HG03432 (cell line): ENCODE measurements around the gene DFFB.

ENCODE experiments used
- ATAC-seq: cut with Tn5 transposase; IDR thresholded peaks from one replicate; pipeline ENCODE4 v1.9.1; 2021; ENCODE audit warnings: mild to moderate bottlenecking, moderate library complexity; ENCODE audit not compliant: unreplicated experiment

The DFFB gene

DNA sequence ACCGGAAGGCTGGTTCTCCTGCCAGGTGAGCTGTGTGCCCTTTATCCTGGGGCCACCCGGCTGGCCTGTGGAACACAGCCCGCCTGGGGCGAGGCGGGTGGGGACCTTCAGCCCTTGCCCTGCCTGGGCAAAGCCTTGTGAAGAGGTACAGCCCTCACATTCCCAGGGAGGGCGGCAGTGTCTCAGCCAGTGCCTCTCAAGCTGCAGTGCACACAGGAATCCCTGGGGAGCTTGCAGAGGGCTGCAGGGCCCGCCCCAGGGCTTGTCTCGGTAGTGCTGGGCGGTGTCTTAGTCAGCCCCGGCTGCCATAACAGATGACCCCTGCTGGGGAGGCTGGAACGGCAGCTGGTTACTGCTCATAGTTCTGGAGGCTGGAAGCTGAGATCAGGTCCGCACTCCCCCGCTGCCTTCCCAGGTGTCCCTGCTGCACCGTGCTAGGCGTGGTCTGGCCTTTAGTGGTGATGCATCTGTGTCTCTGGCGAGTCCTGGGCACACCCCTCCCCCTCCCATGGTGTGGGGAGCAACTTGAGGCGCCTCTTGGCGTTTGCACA, 12.6 kb downstream of the DFFB start:
- no peak for ATAC-seq

DNA sequence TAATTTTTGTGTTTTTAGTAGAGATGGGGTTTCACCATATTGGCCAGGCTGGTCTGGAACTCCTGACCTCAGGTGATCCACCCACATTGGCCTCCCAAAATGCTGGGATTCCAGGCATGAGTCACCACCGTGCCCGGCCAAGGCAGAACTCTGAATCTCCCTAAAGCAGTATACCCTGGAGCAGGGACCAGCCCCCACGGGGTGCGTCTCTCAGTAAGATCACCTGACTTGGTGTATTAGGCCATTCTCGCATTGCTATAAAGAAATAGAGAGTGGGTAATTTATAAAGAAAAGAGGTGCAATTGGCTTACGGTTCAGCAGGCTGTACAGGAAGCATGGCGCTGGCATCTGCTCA, 14.2 kb downstream of the DFFB start:
- no peak for ATAC-seq

DNA sequence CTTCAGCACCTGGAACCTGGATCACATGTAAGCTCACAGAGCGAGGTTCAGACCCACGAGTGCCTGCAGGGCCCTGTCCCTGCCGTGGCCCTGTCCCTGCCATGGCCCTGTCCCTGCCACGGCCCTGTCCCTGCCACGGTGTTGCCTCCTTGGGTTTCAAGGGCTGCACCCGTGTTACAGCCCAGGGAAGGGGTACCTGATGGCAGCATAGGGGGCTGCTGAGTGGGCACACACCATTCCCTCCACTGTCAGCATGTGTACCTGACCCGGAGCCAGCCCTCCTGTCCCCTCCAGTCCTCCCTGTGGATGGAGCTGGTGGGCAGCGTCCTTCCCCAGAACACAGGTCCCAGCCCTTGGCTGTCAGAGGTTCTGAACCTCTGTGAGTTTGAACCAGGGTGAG, 15.3 kb downstream of the DFFB start:
- ATAC-seq = no peak

DNA sequence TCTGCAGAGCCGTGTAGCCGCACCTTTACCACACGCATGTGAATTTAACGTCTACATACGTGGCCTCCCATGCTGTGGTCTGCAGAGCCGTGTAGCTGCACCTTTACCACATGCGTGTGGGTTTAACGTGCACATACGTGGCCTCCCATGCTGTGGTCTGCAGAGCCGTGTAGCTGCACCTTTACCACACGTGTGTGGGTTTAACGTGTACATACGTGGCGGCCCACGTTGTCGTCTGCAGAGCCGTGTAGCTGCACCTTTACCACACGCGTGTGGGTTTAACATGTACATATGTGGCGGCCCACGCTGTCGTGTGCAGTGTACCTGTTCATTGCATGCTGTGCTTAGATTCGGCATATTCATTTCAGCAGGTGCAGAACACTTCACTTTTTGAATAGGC, 17.5 kb downstream of the DFFB start:
- no peak for ATAC-seq

DNA sequence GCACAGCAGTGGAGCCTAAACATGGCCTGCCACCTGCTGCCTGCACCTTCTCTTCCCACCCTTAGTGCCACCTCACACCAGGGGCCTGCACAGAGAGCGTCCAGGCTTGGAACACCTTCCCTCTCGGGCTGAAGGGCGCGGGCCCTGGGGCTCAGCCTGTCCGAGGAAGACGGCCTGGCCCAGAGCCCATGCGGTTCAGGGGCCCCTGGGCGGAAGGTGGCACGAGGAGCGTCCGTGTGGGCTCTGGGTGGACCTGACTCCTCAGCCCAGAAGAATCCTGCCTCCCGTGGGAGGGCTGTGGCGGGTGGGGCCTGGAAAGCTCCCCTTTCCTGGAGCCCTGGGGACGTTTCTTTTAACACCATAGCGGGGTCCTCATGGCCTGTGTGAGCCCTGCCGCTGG, 19.4 kb downstream of the DFFB start:
- no peak for ATAC-seq

DNA sequence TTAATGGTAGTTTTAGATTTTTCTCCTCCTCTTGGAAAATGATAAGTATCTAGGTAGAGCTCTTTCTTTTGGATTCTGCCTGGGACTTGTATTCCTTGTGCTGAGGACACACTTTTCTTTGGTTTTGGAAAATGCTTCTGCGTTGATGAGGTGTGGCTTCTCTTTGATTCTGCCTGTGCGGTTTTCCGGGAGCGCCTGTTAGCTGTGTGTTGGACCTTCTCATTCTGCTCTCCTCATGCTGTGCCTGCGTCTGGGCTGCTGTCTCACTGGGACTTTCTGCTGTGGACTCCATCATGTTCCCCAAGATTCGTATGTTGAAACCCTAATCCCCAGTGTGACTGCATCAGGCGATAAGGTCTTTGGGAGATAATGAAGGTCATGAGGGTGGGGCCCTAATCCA, 21.8 kb downstream of the DFFB start:
- ATAC-seq = no peak

DNA sequence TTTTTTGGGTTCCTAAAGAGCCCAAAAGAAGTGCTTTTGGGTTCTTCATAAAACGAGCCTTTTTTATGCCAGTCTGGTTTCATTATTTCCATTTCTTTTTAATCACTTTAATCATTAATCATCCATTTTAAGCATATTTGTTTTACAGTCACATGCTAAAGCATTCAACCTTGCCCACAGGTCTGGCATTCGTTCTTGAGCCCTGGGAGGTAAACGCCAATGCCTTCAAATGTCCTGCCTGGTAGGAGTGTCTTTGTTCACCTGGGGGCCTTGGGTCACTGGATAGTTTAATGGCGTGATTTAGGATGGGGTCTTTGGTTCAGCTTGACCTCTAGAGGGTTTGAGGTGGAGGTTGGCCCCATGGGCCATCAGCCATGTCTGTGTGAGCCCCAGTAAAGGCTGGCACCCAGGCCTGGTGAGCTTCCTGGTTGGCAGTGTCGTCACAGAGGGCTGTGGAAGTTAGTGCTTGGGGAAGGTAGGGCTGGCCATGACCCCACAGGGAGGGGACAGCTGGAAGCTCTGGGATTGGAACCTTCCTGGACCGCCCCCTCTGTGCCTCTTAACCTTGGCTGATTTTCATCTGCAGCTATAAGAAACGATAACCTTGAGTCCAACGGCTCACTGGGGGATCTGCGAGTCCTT, 22.6 kb downstream of the DFFB start:
- ATAC-seq = no peak

DNA sequence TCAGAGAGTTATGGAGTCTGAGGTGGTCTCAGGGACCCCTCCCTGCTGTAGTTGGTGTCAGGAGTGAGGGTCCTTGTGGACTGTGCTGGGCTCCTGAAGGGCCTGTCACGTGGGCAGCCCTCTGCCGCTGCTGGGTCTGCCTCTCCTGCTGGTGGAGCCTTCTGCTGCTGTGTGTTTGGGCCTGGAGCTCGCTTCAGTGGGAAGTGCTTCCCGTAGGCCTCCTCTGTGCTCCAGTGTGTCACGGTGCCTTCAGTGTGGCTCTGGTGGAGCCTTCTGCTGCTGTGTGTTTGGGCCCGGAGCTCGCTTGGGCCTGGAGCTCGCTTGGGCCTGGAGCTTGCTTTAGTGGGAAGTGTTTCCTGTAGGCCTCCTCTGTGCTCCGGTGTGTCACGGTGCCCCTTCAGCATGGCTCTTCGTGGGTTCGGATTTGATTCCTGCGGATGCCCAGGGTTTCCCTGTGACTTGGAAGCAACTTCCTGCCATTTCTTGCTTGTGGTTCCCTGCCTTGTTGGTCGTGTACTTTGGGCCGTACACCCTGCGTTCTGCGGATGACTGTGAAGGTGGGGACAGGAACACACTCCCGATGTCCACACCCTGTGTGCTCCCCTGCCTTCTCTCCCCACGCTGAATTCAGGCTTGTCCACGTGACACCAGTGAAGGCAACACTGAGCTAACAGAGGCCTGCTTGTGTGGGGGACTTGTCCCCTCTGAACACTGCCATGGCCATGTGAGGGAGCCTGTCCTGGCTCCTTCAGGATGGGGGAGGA, 23.3 kb downstream of the DFFB start:
- no peak for ATAC-seq

DNA sequence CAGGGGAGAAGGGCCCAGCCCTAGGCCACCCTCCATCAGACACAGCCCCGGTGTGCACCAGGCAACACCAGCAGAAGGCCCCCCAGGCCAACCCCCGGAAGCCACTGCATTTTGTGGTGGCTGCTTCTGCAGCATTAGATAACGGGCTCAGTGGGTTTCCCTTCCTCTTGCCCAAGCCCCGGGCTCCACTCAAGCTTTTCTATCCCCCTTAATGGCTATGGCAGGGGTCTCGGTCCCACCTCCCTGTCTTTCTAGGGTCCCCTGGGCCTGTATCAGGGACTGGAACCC, 23.9 kb downstream of the DFFB start:
- no peak for ATAC-seq

DNA sequence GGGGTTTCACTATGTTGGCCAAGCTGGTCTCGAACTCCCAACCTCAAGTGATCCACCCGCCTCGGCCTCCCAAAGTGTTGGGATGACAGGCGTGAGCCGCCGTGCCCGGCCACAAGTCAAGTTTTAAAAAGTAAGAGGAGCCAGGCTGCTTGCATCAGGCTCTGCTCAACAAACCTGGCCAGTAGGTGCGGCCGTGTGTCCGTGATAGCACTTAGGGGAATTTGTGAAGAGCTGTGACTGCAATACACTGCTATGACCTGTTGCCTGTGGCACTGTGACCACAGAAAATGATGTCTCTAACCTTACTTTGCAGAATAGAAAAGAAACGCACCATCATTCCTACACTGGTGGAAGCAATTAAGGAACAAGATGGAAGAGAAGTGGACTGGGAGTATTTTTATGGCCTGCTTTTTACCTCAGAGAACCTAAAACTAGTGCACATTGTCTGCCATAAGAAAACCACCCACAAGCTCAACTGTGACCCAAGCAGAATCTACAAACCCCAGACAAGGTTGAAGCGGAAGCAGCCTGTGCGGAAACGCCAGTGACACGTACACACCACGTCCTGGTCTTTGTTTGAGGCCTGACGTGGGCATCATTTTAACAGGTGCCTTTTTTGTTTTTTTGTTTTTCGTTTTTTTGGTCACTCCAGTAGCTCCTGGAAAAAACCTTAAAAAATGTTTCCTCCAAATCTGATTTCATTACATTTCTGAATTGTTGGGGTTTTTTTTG, 26.1 kb downstream of the DFFB start:
- no peak for ATAC-seq

DNA sequence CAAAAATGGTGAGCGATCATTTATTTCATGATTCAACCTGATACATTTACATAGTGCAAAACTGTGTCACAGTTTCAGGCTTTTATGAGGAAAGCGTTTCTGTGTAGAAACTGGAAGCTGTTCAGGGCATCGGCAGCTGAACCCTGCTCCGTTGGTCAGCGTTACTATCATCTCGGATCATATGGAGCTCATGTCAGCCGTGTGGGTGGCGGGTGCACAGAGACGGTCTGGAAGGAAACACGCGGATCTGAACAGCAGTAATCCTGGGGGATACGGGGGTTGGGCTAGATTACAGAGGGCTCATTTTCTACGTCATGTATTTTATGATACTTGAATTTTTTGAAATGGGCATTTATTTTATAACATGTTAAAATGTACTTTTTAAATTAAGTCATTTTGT, 27.7 kb downstream of the DFFB start:
- no peak for ATAC-seq

DNA sequence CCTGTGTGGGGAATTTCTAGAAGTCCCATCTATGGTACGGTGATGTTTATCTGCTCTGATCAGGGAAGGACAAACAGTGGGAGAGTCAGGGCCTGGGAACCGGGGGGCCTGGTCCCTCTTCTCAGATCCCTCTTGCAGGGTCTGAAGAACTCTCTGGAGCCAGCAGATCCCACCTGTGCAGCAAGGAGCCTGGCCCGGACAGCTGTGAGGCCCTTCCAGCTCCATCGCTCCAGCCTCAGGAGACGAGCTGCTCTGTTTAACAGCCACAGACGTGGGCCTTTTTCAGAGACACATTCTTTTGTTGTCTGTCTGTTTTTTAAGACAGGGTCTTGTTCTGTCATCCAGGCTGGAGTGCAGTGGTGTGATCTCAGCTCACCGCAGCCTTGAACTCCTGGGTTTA, 28.3 kb downstream of the DFFB start:
- no peak for ATAC-seq

DNA sequence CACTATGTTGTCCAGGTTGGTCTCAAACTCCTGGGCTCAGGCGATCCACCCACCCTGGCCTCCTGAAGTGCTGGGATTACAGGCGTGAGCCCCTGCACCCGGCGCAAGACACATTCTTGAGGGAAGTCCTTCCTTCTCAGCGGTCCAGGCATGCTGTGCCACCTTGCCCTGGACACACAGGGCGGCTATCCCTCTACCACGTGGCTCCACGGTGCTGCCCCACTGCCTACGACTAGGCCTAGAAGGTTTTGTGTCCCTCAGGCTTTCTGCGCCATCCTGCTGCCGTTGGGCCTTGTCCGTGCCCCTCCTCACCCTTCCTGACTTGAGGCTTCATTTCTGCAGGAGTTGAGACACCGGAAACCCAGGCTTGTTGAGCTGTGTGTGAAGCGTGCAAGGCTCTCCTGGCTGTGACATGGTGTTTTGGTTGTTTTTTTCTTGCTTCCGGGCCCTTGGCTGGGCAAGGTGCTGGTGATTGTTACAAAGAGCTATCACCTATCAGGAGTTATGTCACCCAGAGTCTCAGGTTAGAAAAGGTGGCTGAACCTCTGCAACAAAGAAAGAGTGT, 28.9 kb downstream of the DFFB start:
- ATAC-seq = no peak

DNA sequence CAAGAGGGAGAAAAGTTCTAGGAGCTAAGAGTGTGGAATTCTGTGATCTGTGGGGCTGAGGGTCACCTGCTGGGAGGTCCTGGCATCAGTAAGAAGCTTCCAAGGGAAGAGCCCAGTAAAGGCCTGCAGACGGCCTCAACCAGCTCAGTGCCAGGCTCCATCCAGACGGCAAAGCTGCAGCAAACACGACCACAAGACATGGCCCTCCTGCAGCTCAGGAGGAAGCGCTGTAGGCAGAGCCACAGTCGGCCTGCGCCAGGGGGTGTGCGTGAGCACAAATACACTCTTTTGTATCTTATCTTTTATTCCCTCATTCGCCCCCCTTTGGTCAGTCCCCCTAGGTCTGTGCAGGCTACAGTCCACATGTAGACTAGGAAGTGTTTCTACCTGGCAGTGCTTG, 29.4 kb downstream of the DFFB start:
- no peak for ATAC-seq

DNA sequence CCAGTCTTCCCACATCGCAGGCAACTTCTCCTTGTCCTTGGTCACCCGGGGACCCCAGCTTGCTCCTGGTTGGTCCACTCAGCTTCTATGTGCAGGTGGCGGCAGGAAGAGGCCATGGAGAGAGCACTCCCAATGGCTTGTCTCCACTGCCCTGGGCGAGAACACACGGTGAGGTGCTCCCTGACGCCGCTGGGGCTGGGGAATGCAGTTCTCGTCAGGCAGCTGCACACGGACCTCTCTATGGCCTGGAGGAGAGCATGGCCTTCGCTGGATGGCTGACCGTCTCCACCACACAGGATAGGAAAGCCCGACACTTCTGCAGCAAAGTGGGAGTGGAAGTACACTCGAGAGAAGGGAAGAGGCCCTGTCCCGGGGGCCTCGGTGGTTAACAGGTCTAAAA, 31.0 kb downstream of the DFFB start:
- ATAC-seq = no peak

DNA sequence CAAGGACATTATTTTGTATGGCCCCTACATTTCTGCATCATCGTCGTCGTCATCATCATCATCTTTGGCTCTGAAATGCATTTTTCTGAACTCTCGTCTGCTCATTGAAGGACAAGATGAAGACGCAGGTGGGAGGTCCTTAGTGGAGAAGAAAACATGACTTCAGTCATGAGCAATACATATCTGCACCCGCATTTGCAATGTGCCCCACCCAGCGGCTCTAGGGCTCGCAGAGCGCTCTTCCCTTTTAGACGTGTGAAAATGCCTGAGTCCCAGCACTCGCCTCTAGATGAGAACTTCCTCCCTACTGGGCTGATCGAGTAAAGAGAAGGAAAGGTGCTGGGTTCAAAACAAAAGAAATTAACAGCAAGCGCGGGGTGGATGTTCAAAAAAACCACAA, 32.7 kb downstream of the DFFB start:
- ATAC-seq = no peak

DNA sequence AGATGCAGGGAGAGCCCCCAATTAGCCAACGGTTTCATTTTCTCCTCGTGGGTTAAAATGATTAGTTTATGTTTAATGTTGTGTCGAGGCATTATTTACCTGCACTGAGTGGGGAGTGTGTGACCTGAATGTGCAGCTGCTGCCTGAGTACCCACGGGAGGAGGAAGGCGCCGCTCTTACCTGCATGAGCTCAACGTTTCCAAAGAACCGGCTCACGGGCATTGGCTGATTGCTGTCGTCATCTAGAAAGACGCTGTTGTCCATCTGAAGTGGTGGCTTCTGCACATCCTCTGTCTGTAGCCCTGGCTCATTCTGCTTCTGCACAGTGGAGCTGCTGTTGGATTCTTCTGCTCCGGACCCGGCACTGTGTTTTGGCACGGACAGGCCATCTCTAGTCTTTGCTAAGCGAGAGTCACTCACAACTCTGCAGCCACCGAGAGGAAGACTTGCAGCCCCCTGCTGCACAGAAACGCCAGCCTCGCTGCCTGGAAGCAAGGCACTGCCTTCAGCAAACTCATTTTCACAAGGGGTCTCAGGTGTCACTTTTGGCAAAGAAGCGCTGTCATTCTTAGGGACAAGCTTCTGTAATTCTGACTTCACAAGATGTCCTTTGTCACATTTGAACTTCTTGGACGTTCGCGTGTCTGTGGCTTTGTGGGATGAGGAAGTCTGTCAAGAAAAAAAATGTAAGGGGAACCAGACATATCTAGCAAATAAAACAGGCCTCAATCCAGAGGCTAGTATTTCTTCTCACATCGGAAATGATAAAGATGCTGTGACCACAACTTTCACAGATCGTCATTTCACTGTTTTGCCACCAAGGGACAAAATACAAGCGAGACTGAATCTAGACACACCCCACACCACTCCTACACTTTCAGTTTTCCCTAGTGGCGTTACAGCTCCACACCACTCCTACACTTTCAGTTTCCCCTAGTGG, 33.4 kb downstream of the DFFB start:
- ATAC-seq = peak; percentile 42

DNA sequence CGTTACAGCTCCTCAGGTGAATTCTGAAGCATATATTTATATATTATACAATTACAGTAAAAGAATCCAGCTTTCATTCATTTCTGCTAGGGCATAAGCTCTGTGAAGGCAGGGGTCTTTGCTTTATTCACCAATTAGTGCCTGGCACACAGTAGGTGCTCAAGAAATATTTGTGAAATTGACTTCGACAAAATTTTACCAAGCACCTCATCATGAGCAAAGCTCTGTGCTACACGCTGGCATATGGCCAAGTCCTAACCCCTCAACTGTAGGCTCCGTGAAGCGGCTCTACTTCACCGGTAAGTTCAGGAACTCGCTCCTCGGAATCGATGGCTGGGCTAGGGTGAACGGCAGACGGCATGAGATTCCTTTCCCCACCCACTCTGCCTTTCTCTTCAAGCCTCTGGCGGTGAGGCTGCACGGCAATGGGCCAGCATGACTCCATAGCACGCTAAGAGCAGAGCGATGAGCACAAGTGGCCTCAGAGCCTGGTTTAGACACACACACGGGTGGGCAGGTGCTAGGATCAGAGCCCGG, 34.1 kb downstream of the DFFB start:
- ATAC-seq = no peak

DNA sequence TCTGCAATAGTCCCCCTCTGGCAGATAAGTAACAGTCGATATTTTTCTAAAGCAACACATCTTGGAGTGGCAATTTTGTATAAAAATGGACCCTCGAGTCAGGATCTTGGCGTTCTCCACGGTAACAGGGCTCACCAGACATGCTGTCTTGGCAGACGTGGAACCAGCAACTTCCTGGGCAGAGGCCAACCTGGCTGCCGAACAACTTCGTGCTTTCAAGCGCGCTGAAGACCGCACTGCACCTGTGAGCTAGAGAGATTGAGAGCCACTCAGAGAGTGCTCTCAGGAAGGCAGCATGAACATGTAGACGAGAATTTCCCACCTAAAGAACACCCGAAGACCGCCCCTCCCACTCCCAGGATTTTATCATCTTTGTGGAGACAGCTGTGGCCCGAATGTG, 35.5 kb downstream of the DFFB start:
- ATAC-seq = no peak

DNA sequence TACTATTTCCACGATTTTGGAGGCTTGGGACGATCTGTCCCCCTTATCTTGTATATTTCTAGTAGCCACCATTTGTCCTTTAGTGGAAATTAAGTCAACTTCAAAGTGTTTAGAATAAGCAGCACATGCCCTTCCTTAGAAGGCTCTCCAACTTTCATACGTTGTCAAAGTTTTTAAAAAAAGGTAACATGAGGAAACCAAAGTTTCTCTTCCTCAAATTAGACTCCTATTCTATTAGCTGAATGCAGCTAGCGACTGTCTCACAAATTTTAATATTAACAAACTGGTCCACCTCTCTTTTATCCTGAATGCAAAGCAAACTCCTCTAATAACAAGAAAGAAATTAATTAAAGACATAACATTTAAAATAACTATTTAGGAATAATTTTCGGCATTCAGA, 35.9 kb downstream of the DFFB start:
- ATAC-seq = no peak
